Neural progenitor cell (in vitro differentiated cells): ENCODE data around the gene MYOG.

Experiments
- CTCF ChIP-seq: fragments of 200-600 bp; sonication (generic); IDR thresholded peaks from 2 replicates; pipeline ENCODE4 v1.5.1; 2017; ENCODE audit warnings: antibody characterized with exemption, mild to moderate bottlenecking
- EZH2 ChIP-seq: fragments of 200-600 bp; sonication (generic); IDR thresholded peaks from 2 replicates; pipeline ENCODE4 v1.6.1; 2017; ENCODE audit warnings: antibody characterized with exemption, mild to moderate bottlenecking, moderate library complexity
- EZH2phosphoT487 ChIP-seq: fragments of 200-600 bp; sonication (generic); IDR thresholded peaks from 2 replicates; pipeline ENCODE4 v1.6.1; 2017; ENCODE audit warnings: antibody characterized with exemption

GRCh38 chr1:203081465-203082230, 4.2 kb downstream of the MYOG start:
- TF ChIP-seq CTCF (no peak), EZH2 (no peak), EZH2phosphoT487 (no peak)
